GM19467 (cell line): Measurements from ENCODE around the gene TRIM51G.
"Not testable (repeated sequence)": the region's sequence is repeated elsewhere in the genome, so short reads cannot be mapped to it uniquely, and the experiment has no call there.

ENCODE experiments used
- ATAC-seq: cut with Tn5 transposase; IDR thresholded peaks from one replicate; pipeline ENCODE4 v1.9.1; 2021; ENCODE audit warnings: mild to moderate bottlenecking, moderate library complexity; ENCODE audit not compliant: unreplicated experiment

The TRIM51G gene

GRCh38 chr11:48983785-48984184 is at the start of gene TRIM51G:
Gene TRIM51G (minus strand): TSS chr11:48983885. CDS start chr11:48981695, 2,190 bp downstream.
- ATAC-seq: not testable (repeated sequence)

- not testable (repeated sequence) for ATAC-seq
Observed at GRCh38 chr11:49028523-49028922, 44.8 kb upstream of the TRIM51G start, which contains the start of gene TRIM49B. Gene TRIM49B (plus strand): TSS chr11:49028823. CDS start chr11:49031600, 2,777 bp downstream.

DNA sequence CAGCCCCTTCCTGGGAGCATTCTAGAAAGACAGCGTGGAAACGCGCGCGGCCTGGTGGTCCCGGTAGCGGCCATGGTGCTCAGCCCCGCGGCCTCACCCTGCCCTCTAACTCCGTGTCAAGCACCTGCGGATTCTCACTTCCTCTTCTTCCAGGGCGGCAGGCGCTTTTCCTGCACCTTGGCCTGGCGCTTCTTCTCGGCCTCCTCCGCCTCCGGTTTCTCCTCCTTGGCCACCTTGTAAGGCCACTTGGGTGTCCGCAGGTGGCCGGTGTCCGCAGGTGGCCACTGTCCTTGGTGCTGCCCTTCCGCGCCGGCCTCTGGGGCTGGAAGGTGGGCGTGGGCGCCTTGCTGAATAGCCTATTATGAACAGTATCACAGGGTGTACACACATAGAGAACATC is 15.1 kb downstream of the TRIM51G start:
- not testable (repeated sequence) for ATAC-seq

- ATAC-seq: not testable (repeated sequence)
Observed at GRCh38 chr11:48955315-48956049, 28.2 kb downstream of the TRIM51G start.

DNA sequence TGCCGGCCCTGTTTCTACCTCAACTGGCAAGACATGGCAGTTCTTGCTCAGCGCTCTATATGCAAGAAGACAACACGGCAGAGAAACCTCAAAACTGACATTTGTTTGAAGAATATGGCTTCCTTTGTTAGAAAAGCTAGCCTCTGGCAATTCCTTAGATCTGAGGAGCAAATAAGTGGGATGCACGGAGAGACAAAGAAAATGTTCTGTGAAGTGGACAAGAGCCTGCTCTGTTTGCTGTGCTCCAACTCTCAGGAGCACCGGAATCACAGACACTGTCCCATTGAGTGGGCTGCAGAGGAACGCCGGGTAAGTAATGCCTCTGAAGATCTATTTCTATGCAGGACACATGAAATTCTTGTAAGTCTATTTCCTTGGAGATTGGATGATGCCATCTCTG is 37.9 kb downstream of the TRIM51G start:
- ATAC-seq: not testable (repeated sequence)
